Transverse colon (tissue), 4 donors: ENCODE results near the gene FGFR2.

Experiments used
- CTCF ChIP-seq, 5 experiments: fragments of 200-600 bp in 3 of 5; fragments of 450-650 bp in 2 of 5; sonication (generic) in 3 of 5; IDR thresholded peaks; 1 replicate in 2 of 5; 2 replicates in 3 of 5; pipeline ENCODE4 v1.5.1; 2016 to 2017; ENCODE audit warnings: antibody characterized with exemption in 5 of 5, inconsistent platforms in 3 of 5, mild to moderate bottlenecking in 2 of 5, moderate library complexity in 1 of 5
- POLR2A ChIP-seq: fragments of 450-650 bp; IDR thresholded peaks from one replicate; pipeline ENCODE4 v1.6.1; 2016; ENCODE audit warnings: antibody characterized with exemption, mild to moderate bottlenecking, moderate library complexity
- POLR2AphosphoS5 ChIP-seq, 3 donors: sonication (generic); formaldehyde crosslinking; IDR thresholded peaks; one replicate each; pipeline ENCODE4 v1.6.1; 2016; ENCODE audit warnings: antibody characterized with exemption in 3 of 3

- TF ChIP-seq CTCF (IDR thresholded peaks at IDR 0.05), result no peak
- TF ChIP-seq POLR2A, result no peak
- TF ChIP-seq POLR2AphosphoS5 (IDR thresholded peaks at IDR 0.05), result no peak
Observed at GRCh38 chr10:121521794-121522556, 76.3 kb downstream of the FGFR2 start.
